ENCODE results near the gene MYO9A.
"Not testable (repeated sequence)": the region's sequence is repeated elsewhere in the genome, so short reads cannot be mapped to it uniquely, and the experiment has no call there.

The MYO9A gene

DNA sequence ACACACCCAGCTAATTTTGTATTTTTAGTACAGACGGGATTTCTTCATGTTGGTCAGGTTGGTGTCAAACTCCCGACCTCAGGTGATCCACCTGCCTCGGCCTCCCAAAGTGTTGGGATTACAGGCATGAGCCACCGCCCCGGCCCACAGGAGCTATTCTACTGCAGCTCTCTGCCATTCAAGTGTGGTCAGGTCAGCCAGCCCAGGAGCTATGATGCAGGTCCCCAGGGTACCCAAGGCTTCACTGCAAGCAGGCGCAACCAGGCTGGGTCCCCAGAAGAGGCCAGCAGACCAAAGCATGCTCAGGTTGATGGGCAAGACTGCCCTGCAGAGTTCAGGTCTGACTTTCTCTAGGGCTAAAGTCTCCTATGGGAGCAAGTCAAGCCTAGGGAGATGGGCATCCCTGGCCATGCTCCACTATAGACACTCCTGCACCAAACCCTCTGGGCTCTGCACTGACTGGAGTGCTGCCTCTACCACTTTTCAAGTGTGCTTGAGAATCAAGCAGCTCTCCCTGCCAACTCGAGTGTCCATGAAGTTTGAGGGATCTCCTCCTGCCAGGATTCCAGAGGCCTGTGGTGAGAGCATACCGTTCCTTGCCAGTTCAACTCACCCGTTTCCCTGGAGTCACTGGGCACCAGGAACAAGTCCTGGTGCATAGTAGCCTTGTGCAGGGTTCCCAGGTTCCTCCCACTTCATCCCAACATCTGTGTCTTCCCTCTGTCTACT, 30.9 kb downstream of the MYO9A start:
- no peak for DNase-seq

DNA sequence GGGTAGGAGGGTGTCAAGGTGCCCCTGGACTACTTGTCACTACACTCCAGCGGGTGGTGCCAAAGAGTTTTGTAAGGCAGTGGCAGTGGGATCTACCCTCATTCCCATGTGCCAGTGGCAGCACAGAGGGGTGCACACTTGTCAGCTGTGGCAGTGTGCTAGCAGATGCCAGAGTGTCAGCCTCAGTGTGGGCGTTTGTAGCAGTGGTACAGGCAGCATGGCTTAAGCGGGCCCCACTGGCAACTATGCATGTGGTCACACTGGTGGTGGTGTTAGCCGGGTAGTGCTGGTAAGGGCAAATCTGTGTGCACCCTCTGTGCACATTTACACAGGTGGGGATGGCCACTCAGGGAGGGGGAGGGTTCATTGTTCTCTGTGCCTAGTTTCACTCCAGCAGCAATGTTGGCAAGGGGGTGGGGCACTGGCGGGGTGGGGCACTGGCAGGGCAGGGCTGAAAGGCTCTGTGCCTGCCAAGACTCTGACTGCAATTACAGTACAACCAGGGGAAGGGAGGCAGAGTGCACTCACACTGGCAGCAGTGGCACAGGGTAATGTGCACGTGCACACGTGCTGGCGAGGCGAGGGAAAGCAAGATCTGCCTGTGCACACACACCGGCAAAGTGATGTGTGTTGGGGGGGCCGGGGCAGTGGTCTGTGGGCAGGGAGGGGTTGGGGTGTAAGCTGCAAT, 31.8 kb downstream of the MYO9A start:
- DNase-seq, result no peak

DNA sequence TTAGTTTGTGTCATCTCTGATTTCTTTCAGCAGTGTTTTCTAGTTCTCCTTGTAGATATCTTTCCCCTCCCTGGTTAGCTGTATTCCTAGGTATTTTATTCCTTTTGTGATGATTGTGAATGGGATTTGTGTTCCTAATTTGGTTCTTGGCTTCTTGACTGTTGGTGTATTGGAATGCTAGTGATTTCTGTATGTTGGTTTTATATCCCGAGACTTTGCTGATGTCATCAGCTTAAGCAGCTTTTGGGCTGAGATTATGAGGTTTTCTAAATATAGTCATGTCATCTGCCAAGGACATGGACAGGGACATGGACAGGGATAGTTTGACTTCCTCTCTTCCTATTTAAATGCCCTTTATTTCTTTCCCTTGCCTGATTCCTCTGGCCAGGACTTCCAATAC, 35.8 kb downstream of the MYO9A start:
- DNase-seq, result no peak

DNA sequence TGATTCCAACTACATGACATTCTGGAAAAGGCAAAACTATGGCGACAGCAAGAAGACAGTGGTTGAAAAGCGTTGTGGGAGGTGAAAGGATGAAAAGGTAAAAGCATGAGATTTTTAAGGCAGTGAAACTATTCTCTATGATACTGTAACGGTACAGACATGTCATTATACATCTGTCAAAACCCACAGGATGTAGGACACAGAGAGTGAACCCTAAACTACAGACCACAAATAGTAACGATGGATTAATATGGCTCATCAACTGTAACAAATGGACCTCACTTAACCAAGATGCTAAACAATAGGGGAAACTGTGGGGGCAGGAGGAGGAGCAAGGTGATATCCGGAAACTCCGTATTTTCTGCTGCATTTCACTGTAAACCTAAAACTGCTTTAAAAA, 39.1 kb downstream of the MYO9A start:
- DNase-seq, result no peak

DNA sequence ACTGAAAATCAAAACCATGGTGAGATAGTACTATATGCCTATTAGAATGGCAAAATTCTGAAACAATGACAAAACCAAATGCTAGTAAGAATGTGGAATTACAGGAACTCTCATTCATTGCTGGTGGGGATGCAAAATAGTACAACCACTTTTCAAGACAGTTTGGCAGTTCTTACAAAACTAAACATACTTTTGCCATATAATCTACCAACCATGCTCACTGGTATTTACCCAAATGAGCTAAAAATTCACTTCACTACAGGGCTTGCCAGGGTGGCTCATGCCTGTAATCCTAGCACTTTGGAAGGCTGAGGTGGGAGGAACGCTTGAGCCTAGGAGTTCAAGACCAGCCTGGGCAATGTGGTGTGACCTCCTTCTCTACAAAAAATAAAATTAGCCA, 40.0 kb downstream of the MYO9A start:
- DNase-seq, result no peak

DNA sequence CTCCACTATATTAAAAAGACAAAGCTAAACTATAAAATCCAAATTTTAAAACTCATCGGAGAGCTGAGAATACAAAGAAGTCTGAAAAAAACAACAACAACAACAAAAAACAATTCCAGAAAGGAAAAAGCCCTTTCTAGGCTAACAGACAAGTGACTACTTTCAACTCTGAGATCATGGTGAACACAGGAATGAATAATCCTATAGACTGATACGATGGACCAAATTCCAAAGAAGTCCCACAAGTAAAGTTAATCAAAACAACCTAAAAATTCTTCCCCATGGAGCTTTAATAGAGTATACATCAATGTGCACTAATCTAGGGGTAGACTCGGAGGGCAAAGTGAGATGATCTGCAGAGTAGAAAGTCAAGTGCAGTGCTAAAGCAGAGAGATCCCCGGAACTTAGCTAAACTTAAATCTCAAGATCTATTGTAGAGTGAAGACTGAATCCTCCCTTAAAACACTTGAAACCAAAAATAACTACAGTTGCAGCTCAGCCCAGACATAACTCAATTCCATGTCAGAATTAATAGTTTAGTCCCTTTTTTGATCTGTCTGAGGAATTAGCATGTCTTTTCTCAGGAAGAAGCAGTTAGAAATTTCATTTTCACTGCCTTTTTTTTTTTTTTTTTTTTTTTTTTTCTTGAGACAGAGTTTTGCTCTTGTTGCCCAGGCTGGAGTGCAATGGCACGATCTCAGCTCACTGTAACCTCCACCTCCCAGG, 43.5 kb downstream of the MYO9A start:
- no peak for DNase-seq

DNA sequence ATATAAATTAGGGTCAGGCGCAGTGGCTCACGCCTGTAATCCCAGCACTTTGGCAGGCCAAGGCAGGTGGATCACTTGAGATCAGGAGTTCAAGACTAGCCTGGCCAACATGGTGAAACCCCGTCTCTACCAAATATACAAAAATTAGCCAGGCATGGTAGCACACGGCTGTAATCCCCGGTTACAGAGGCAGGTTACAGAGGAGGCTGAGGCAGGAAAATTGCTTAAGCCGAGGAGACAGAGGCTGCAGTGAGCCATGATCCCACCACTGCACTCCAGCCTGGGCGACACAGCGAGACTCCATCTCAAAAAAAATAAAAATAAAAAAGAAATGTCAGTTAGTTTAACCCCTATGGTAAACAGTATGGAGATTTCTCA, 46.5 kb downstream of the MYO9A start:
- not testable (repeated sequence) for DNase-seq

DNA sequence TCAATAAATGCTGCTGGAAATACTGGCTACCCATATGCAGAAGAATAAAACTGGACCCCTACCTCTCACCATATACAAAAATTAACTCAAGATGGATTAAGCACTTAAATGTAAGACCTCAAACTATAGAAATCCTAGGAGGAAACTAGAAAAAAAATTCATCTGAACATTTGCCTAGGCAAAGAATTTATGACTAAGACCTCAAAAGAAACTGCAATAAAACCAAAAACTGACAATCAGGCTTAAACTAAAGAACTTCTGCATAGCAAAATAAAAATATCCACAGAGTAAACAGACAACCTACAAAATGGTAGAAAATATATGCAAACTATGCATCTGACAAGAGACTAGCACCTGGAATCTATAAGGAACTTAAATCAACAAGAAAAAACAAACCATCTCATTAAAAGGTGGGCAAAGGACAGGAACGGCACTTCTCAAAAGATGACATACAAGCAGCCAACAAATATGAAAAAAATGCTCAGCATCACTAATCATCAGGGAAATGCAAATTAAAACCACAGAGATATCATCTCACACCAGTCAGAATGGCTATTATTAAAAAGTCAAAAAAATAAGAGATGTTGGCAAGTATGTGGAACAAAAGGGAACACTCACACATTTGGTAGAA, 47.0 kb downstream of the MYO9A start:
- no peak for DNase-seq

DNA sequence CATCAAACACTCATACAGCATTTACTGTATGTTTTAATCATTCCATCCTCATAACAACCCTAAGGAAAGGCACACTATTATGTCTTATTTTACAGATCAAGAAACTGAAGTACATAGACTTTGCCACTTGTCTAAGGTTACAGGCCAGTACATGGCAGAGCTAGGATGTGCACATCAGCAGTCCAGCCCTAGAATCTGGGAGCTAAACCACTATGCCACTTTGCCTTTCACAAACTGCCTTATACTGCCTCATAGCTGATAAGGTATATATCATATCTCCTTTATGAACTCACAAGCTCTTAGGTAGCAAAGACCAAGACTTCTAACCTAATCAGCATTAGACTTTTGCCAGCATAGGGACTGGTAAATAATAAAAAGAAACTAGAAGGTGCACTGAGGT, 49.1 kb downstream of the MYO9A start:
- DNase-seq, result no peak

DNA sequence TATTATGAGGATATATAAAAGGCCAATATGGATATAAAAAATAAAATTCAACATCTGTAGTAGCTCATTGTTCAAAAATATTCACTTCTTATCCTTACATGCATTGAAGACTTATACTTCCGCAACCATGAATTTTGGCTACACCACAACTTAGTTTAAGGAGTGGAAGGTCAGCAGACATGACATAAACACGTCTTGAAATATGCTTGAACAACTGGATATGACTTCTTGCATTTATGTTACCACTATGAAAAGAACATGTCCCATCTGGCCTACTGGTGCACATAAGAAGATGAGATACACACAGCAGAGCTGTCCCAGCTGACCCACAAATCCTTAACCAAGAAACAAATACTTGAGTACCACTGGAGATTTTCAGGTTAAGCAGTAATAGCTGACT, 52.1 kb downstream of the MYO9A start:
- DNase-seq, result no peak

DNA sequence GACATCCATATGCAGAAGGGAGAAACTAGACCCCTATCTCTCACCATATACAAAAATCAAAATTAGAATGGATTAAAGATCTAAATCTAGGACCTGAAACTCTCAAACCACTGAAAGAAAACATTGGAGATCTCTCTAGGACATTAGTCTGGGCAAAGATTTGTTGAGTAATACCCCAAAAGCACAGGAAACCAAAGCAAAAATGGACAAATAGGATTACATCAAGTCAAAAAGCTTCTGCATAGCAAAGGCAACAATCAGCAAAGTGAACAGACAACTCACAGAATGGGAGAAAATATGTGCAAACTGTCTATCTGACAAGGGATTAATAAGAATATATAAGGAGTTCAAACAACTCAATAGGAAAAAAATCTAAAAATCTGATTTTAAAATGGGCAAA, 54.8 kb downstream of the MYO9A start:
- no peak for DNase-seq

DNA sequence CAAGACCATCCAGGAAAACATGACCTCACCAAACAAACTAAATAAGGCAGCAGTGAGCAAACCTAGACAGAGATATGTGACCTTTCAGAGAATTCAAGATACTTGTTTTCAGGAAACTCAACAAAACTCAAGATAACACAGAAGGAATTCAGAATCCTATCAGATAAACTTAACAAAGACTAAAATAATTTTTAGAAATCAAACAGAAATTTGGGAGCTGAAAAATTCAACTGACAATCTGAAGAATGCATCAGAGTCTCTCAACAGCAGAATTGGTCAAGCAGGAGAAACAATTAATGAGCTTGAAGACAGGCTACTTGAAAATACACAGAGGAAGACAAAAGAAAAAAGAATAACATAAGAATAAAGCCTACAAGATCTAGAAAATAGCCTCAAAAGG, 55.6 kb downstream of the MYO9A start:
- no peak for DNase-seq

DNA sequence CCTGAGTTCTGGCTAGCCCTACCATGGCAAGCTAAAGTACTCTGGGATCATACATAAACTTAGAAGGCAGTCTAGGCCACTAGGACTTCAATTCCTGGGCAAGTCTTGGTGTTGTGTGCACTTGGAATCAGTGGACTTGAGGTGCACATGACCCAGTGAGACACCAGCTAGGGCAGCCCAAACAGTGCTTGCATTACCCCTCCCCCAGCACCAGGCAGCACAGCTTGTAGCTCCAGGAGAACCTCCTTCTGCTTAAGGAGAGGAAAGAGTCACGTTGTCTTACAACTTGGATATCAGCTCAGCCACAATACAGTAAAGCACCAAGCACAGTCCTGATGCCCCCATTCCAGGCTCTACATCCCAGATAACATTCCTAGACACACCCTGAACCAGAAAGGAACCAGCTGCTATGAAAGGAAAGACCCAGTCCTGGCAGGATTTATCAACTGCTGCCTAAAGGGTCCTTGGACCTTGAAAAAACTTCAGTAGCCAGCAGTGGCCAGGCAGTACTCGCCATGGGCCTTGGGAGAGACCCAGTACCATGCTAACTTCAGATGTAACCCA, 57.2 kb downstream of the MYO9A start:
- DNase-seq, result no peak

DNA sequence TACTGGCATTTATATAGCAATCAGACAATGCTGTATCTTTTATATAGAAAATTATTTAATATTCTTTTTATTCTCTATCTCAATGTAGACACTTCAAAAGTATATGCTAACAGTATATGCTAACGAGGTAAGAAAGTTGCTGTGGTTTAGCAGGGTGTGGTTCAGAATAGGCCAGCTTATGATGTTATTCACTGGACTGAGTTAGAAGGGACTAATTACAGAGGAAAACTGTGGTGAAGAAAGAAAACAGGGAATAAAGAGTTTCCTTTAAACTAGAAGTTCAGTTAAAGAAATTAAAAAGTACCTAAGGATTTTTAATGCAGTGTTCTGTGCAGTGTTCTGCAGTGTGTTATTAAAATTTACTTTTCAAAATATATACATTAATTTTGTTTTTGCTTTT, 59.4 kb downstream of the MYO9A start:
- DNase-seq, result no peak

DNA sequence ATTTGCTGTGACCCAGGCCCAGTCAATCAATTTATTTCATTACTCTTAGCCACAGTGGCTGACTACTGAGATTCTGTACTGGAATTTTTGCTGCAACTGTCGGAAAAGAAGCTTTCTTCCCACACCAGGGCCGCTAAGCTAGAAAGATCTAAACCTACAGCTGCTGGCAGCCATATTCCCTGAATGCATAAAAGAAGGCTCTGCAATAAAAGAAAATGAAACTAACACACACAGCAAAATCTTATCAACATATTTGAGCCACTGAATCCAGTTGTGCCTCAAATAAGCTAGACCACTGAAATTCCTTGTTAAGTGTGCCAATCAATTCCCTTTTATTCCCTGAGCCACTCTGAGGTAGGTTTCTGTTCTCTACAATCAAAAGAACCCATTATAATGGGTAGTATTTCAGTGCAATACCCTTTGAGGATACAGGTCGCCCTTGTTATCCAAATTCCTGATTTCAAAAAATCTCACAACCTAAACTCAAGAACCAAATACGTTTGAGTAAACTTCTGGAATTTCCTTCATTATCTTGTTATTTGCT, 60.3 kb downstream of the MYO9A start:
- no peak for DNase-seq

DNA sequence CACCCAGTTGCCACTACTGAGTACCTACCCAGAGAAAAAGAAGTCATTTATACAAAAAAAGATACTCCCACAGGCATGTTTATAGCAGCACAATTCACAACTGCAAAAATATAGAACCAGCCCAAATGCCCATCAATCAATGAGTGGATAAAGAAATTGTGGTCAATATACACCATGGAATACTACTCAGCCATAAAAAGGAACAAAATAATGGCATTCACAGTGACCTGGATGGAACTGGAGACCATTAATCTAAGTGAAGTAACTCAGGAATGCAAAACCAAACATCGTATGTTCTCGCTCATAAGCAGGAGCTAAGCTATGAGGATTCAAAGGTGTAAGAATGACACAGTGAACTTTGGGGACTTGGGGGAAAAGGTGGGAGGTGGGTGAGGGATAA, 61.7 kb downstream of the MYO9A start:
- DNase-seq, result not testable (repeated sequence)

DNA sequence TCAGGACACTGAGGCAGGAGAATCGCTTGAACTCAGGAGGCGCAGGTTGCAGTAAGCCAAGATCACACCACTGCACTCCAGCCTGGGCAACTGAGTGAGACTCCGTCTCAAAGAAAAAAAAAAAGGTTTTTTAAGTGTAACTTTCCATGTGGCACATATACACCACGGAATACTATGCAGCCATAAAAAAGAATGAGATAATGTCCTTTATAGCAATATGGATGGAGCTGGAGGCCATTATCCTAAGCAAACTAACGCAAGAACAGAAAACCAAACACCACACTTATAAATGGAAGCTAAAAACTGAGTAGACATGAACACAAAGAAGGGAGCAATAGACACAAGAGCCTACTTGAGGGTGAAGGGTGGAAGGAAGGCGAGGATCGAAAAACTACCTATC, 64.7 kb downstream of the MYO9A start:
- DNase-seq, result not testable (repeated sequence)

DNA sequence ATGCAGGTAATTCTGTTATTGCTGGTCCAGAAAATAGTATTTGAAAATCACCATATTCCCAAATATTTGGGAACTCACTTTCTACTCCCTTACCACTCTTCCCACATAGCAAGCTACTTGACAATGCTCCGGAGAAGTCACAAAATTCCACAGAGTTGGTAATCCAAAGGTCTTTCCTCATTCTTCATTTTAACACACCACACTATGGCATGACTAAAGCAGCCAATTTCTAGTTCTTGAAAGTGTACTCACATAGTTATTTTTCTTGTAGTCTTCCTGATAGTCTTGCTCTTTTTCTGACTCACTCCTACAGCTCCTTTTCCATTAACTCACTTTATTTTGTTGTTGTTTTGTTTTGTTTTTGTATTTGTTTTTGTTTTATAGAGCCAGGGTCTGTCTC, 67.2 kb downstream of the MYO9A start:
- no peak for DNase-seq

DNA sequence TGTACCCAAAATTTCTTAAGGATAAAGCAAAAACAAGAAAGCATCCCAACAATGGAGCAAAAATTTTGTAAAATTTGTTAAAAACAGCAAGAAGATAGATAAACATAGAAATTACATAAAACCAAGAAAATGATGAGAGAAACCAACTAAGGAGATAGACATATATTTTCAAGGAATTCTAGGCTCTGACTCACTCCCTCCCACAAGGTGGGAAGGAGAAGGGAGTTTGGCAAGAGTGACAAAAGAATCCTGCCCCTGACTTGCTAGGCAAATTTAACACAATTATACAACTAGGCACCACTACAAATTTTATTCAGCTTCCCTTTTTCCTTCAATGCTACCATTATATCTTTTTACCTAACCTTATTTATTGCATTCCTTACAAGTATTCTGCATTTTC, 70.9 kb downstream of the MYO9A start:
- DNase-seq, result no peak

DNA sequence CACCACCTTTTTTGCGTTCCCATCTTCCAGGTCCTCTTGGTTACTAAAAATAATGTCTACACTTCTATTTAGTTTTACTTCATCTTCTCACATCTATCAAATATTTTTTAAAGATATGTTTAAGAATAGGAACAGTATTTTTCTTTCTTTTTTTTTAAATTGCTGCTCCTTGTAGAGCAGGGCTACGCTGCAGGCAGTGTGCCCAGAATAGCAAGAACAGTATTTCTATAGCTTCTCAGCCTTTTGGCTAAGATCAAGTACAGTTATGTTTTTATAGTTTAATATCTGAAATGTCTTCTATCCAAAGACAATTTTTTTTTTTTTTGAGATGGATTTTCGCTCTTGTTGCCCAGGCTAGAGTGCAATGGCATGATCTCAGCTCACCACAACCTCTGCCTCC, 73.0 kb downstream of the MYO9A start:
- no peak for DNase-seq

DNA sequence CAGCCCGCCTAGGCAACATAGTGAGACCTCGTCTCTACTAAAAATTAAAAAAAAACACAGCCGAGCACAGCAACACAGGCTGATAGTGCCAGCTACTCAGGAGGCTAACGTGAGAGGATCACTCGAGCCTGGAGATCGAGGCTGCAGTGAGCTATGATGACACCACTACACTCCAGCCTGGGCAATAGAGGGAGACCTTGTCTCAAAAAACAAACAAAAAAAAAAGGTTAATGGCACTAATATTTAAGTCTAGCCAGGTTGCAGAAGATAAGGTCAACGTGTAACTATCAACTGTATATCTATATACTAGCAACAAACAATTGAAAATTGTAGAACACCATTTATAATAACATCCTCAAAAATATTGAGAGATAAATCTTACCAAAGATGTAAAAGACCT, 75.1 kb downstream of the MYO9A start:
- no peak for DNase-seq

DNA sequence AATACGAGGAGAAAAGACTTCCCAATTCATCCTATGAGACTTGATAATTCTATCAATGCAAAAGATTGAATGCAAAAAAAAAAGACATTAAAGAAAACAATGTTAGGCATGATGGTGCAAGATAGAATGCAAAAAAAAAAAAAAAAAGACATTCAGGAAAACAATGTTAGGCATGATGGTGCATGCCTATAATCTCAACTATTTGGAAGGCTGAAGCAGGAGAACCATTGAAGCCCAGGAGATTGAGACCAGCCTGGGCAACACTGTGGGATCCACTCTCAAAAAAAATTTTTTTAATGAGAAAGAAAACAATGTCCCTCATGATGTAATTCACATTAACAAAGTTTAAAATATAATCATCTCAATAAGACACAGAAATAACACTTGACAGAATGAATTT, 75.9 kb downstream of the MYO9A start:
- no peak for DNase-seq

DNA sequence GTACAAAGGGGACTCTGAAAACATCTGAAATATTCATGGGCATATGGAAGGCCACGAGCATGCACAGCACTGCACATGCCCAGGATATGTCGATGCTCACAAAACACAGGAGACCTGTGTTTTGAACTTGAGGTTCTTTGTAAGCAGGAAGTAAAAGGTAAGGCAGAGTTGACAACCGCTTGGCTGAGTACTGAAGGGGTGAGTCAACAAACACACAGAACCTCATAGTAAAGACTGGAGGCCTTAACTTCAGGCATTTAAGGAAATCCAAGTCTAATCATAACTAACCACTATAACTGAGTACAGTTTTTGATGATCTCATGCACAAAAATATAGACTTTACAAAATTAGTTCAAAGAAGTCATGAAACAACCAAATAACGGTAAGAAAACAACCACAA, 80.6 kb downstream of the MYO9A start:
- DNase-seq, result no peak

Measured in T1000 (cell line).